Duodenal mucosa (tissue), 2 donors: ENCODE results near the gene GALNT10.

Source experiments
- H3K27ac ChIP-seq: one replicate; pipeline ENCODE4 v1.7.0; 2013; ENCODE audit warnings: low read depth, low read length
- H3K27me3 ChIP-seq, 2 donors: one replicate each; pipeline ENCODE4 v1.7.0; 2013; ENCODE audit warnings: low read length in 2 of 2, control low read depth in 1 of 2; ENCODE audit not compliant: insufficient read depth in 2 of 2, control insufficient read depth in 1 of 2
- H3K36me3 ChIP-seq, 2 donors: one replicate each; pipeline ENCODE4 v1.7.0; 2013; ENCODE audit warnings: low read length in 2 of 2, control low read depth in 1 of 2; ENCODE audit not compliant: insufficient read depth in 2 of 2, control insufficient read depth in 1 of 2
- H3K4me1 ChIP-seq, 2 donors: one replicate each; pipeline ENCODE4 v1.7.0; 2013; ENCODE audit warnings: low read length in 2 of 2, control low read depth in 1 of 2; ENCODE audit not compliant: insufficient read depth in 2 of 2, control insufficient read depth in 1 of 2
- H3K4me3 ChIP-seq, 2 donors: one replicate each; pipeline ENCODE4 v1.7.0; 2013; ENCODE audit warnings: low read length in 2 of 2, low read depth in 1 of 2
- H3K9ac ChIP-seq, 2 donors: one replicate each; pipeline ENCODE4 v1.7.0; 2013; ENCODE audit warnings: low read length in 2 of 2, low read depth in 1 of 2
- H3K9me3 ChIP-seq, 2 donors: one replicate each; pipeline ENCODE4 v1.7.0; 2013; ENCODE audit warnings: low read length in 2 of 2, control low read depth in 1 of 2; ENCODE audit not compliant: control insufficient read depth in 1 of 2

The GALNT10 gene

DNA sequence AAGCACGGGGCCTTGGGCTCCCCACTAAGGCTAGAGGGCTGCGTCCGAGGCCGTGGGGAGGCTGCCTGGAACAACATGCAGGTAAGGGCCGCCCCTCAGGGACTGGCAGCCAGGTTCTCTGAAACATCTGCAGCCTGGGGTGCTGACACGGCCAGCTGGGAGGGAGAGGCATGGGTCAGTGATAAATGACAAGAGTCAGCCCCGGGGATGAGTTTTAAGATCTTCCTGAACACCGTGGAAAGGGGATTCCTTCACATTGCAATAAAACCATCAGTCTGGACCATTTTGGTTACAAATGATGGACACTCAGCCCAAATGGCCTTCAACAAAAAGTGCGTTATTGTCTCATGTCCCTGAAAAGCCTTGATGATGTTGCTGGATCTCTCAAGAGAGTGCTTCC lies 222.4 kb downstream of the GALNT10 start:
- no peak overlapping the region for H3K9ac ChIP-seq
- no peaks in the 10 kb centered on the region for H3K4me1 ChIP-seq
- H3K36me3 ChIP-seq: peaks cover 0 to 57% of the 10 kb centered on the region in 2 donors
- no peak overlapping the region for H3K27ac ChIP-seq
- no peaks in the 10 kb centered on the region for H3K9me3 ChIP-seq
- no peaks in the 10 kb centered on the region for H3K27me3 ChIP-seq
- no peak overlapping the region for H3K4me3 ChIP-seq

DNA sequence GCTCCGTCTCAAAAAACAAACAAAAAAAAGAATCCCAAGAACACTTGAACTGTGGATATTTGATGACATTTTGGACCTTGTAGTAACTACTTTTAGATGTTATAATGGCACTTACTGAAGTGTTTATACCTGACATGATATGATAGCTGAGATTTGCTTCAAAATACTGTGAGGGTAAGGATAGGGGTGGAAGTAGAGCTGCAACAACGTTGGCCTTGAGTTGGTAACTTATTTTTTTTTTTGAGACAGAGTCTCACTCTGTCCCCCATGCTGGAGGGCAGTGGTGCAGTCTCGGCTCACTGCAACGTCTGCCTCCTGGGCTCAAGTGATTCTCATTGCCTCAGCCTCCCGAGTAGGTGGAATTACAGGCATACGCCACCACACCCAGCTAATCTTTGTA lies 224.6 kb downstream of the GALNT10 start:
- no peak overlapping the region for H3K27ac ChIP-seq
- peaks cover 0 to 58% of the 10 kb centered on the region in 2 donors for H3K36me3 ChIP-seq
- H3K9me3 ChIP-seq: no peaks in the 10 kb centered on the region
- H3K9ac ChIP-seq: no peak overlapping the region
- no peaks in the 10 kb centered on the region for H3K4me1 ChIP-seq
- H3K4me3 ChIP-seq: no peak overlapping the region
- H3K27me3 ChIP-seq: no peaks in the 10 kb centered on the region

GRCh38 chr5:154418344-154418820 lies 227.8 kb downstream of the GALNT10 start:
- H3K36me3 ChIP-seq: peaks cover 4 to 38% of the 10 kb centered on the region in 2 donors
- H3K27ac ChIP-seq: no peak overlapping the region
- no peak overlapping the region for H3K9ac ChIP-seq

GRCh38 chr5:154419236-154419635 lies 228.7 kb downstream of the GALNT10 start:
- peaks cover 4 to 35% of the 10 kb centered on the region in 2 donors for H3K36me3 ChIP-seq
- H3K4me3 ChIP-seq: no peak overlapping the region
- no peak overlapping the region for H3K9ac ChIP-seq
- H3K9me3 ChIP-seq: peaks cover 0 to 2% of the 10 kb centered on the region in 2 donors
- no peaks in the 10 kb centered on the region for H3K27me3 ChIP-seq
- no peaks in the 10 kb centered on the region for H3K4me1 ChIP-seq
- H3K27ac ChIP-seq: no peak overlapping the region

More at GRCh38 chr5:154418344-154418820, 227.8 kb downstream of the GALNT10 start:
- H3K4me1 ChIP-seq: no peaks in the 10 kb centered on the region
- H3K9me3 ChIP-seq: peaks cover 0 to 2% of the 10 kb centered on the region in 2 donors
- no peaks in the 10 kb centered on the region for H3K27me3 ChIP-seq
- H3K4me3 ChIP-seq: no peak overlapping the region

DNA sequence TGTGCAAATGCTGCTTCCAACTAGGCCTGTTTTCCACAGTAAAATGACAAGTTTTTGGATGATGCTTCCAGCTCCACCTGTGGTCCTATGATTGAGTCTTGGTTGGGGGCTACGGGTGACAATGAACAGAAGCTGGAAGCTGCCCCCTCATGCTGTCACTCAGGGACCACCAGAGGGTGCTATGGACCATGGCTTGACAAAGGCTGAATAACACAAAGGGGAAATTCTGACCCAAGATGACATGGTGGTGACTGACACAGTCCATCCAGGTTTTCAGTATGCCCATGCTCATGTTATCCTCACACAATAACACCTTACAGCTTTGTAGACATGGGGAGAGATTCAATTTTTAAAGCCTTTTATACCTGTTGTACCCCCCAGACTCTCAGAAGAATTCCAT lies 231.3 kb downstream of the GALNT10 start:
- H3K4me1 ChIP-seq: no peaks in the 10 kb centered on the region
- peaks cover 4 to 23% of the 10 kb centered on the region in 2 donors for H3K36me3 ChIP-seq
- H3K9ac ChIP-seq: no peak overlapping the region
- no peak overlapping the region for H3K27ac ChIP-seq
- no peaks in the 10 kb centered on the region for H3K27me3 ChIP-seq
- H3K9me3 ChIP-seq: peaks cover 0 to 2% of the 10 kb centered on the region in 2 donors
- no peak overlapping the region for H3K4me3 ChIP-seq

- no peaks in the 10 kb centered on the region for H3K27me3 ChIP-seq
- H3K9ac ChIP-seq: no peak overlapping the region
- H3K4me3 ChIP-seq: no peak overlapping the region
- H3K27ac ChIP-seq: no peak overlapping the region
- peaks cover 4 to 23% of the 10 kb centered on the region in 2 donors for H3K36me3 ChIP-seq
- H3K9me3 ChIP-seq: peaks cover 0 to 2% of the 10 kb centered on the region in 2 donors
- no peaks in the 10 kb centered on the region for H3K4me1 ChIP-seq
Observed at GRCh38 chr5:154422298-154422697, 231.8 kb downstream of the GALNT10 start.

DNA sequence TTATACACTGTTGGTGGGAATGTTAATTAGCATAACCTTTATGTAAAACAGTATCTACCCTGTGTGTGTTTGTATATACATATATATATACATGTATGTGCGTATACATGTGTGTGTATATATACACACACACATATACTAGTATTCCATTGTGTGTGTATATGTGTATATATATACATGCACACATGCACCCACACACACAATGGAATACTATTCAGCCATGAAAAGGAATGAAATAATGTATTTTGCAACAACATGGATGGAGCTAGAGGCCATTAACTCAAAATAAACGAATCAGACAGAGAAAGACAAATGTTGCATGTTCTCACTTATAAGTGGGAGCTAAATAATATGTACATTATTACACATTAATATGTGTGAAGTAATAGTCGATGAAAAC lies 237.7 kb downstream of the GALNT10 start:
- H3K27ac ChIP-seq: no peak overlapping the region
- no peak overlapping the region for H3K4me3 ChIP-seq
- H3K9me3 ChIP-seq: no peaks in the 10 kb centered on the region
- no peaks in the 10 kb centered on the region for H3K36me3 ChIP-seq
- H3K4me1 ChIP-seq: peaks cover 7 to 18% of the 10 kb centered on the region in 2 donors
- H3K27me3 ChIP-seq: no peaks in the 10 kb centered on the region
- no peak overlapping the region for H3K9ac ChIP-seq

DNA sequence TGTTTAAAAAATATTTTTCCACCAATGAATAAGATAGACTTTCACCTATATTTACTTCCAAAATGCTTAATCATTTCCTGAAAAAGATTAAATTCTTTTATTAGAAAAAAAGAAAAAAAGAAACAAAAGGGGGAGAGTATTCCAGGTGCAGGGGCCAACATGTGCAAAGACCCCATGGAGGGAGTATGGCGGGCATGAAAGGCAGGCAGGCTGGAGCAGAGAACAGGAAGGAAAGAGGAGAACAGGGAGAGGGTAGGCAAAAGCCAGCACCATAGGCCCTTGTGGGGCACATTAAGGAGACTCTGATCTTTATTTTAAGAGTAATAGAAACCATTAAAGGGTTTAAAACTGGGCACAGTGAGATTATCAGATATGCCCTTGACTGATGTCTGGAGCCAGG lies 238.8 kb downstream of the GALNT10 start:
- no peak overlapping the region for H3K27ac ChIP-seq
- H3K36me3 ChIP-seq: no peaks in the 10 kb centered on the region
- H3K4me3 ChIP-seq: no peak overlapping the region
- H3K9me3 ChIP-seq: no peaks in the 10 kb centered on the region
- peaks cover 7 to 18% of the 10 kb centered on the region in 2 donors for H3K4me1 ChIP-seq
- no peaks in the 10 kb centered on the region for H3K27me3 ChIP-seq
- no peak overlapping the region for H3K9ac ChIP-seq

DNA sequence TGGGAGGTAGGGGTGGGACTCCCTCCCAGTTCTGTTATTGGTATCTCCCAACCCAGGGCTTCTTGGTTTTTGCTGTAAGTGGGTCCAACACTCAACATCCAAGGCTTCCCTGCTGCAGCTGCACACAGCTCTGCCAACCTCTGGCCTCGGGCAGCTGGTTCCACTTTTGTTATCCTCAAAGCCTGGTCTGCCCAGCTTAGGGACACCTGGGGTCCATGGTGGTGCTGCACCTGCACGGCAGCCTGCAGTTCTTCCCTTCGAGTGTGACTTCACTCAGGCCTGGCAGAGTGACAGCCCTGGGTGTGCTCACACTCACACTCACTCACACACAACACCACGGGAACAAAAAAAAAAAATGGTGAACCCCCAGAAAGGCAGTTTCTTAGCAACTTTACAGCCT lies 239.9 kb downstream of the GALNT10 start:
- H3K4me1 ChIP-seq: peaks cover 7 to 18% of the 10 kb centered on the region in 2 donors
- no peak overlapping the region for H3K9ac ChIP-seq
- no peak overlapping the region for H3K4me3 ChIP-seq
- H3K36me3 ChIP-seq: peaks cover 0 to 5% of the 10 kb centered on the region in 2 donors
- H3K9me3 ChIP-seq: no peaks in the 10 kb centered on the region
- no peaks in the 10 kb centered on the region for H3K27me3 ChIP-seq
- no peak overlapping the region for H3K27ac ChIP-seq

DNA sequence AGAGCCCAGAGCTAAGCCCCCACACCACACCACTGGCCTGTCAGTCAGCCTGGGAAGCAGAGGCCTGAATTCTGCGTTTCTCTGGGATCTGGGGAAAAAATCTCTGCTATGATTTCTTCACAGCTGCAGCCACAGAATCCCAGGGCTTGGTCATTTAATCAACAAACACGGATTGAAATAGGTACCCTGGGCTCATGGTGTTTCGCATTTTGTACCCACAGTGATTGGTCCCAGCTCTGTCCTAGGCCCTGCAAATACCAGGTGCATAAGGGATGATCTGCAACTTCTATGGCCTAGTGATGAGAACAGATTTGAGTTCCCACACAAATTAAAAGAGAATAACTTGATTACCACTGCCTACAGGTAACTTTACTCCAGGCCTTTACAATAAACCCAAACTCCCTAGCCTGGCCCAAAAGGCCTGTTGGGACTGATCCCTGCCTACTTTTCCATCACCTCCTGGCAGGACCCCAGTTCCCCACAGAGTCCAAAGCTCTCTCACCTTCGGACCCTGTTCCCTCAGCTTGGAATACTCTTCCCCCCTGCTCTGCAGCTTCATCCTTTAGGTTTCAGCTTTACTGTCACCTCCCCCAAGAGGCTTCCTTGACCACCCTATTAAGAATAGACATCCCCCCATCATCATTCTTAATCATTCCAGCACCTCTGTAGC lies 240.6 kb downstream of the GALNT10 start:
- no peak overlapping the region for H3K9ac ChIP-seq
- no peaks in the 10 kb centered on the region for H3K27me3 ChIP-seq

More for the DNA sequence above, 240.6 kb downstream of the GALNT10 start:
- peaks cover 0 to 11% of the 10 kb centered on the region in 2 donors for H3K36me3 ChIP-seq
- H3K27ac ChIP-seq: no peak overlapping the region
- H3K4me3 ChIP-seq: peak overlapping the region in 1 of 2 donors; percentile 11
- H3K4me1 ChIP-seq: peaks cover 7 to 18% of the 10 kb centered on the region in 2 donors
- H3K9me3 ChIP-seq: no peaks in the 10 kb centered on the region
